Measurements from ENCODE around the gene PEBP1. TPM values are rescaled to one million over a fixed set of nuclear protein-coding genes. Genes with fewer than 3 reads are reported as not detected.

PEBP1 gene
- total RNA-seq (134 TPM), polyA plus RNA-seq (257 TPM)

GRCh38 chr12:118135788-118136558 is at the start of gene PEBP1:
TSS of gene PEBP1 (plus strand) at chr12:118136124. CDS start at chr12:118136210, 86 bp downstream.
- H3K27ac ChIP-seq (ENCODE audit: low read depth), result peak within 1 kb of the TSS; percentile 77
- peak; percentile 68 for DNase-seq (ENCODE audit: extremely low spot score)
- WGBS, result under 1% methylated on average over 70 of the region's 70 CpGs
- H3K36me3 ChIP-seq (ENCODE audit: insufficient read depth), result no peaks in the 10 kb centered on the region
- H3K4me1 ChIP-seq (ENCODE audit: insufficient read depth), result peaks cover 4% of the 10 kb centered on the region
- H3K4me3 ChIP-seq (ENCODE audit: low read depth, low read length), result peak within 1 kb of the TSS; percentile 88

GRCh38 chr12:118089782-118090181 is 46.1 kb upstream of the PEBP1 start:
- DNase-seq (ENCODE audit: extremely low spot score), result no peak
- Histone ChIP-seq H3K4me1 (ENCODE audit: insufficient read depth) (no peaks in the 10 kb centered on the region), H3K36me3 (ENCODE audit: insufficient read depth) (peaks cover 1% of the 10 kb centered on the region), H3K27ac (ENCODE audit: low read depth) (no peak overlapping the region), H3K4me3 (ENCODE audit: low read depth, low read length) (no peak overlapping the region)
- 87% methylated on average over 9 of the region's 9 CpGs for WGBS

GRCh38 chr12:118094039-118094438 is 41.9 kb upstream of the PEBP1 start:
- peaks cover 1% of the 10 kb centered on the region for H3K36me3 ChIP-seq (ENCODE audit: insufficient read depth)
- no peaks in the 10 kb centered on the region for H3K4me1 ChIP-seq (ENCODE audit: insufficient read depth)
- 88% methylated on average over 3 of the region's 3 CpGs for WGBS
- no peak overlapping the region for H3K27ac ChIP-seq (ENCODE audit: low read depth)
- no peak overlapping the region for H3K4me3 ChIP-seq (ENCODE audit: low read depth, low read length)
- DNase-seq (ENCODE audit: extremely low spot score), result no peak

- Histone ChIP-seq H3K27ac (ENCODE audit: low read depth) (no peak overlapping the region), H3K36me3 (ENCODE audit: insufficient read depth) (no peaks in the 10 kb centered on the region), H3K4me3 (ENCODE audit: low read depth, low read length) (no peak overlapping the region), H3K4me1 (ENCODE audit: insufficient read depth) (no peaks in the 10 kb centered on the region)
- no peak for DNase-seq (ENCODE audit: extremely low spot score)
- 87% methylated on average over 3 of the region's 3 CpGs for WGBS
Observed at GRCh38 chr12:118098401-118098800, 37.5 kb upstream of the PEBP1 start.

- no peak overlapping the region for H3K27ac ChIP-seq (ENCODE audit: low read depth)
- no peaks in the 10 kb centered on the region for H3K4me1 ChIP-seq (ENCODE audit: insufficient read depth)
- 80% methylated on average over 12 of the region's 12 CpGs for WGBS
- no peak overlapping the region for H3K4me3 ChIP-seq (ENCODE audit: low read depth, low read length)
- no peaks in the 10 kb centered on the region for H3K36me3 ChIP-seq (ENCODE audit: insufficient read depth)
- no peak for DNase-seq (ENCODE audit: extremely low spot score)
Observed at GRCh38 chr12:118098911-118099671, 36.8 kb upstream of the PEBP1 start.

GRCh38 chr12:118101051-118101450 is 34.9 kb upstream of the PEBP1 start:
- Histone ChIP-seq H3K36me3 (ENCODE audit: insufficient read depth) (no peaks in the 10 kb centered on the region), H3K4me1 (ENCODE audit: insufficient read depth) (no peaks in the 10 kb centered on the region), H3K4me3 (ENCODE audit: low read depth, low read length) (no peak overlapping the region), H3K27ac (ENCODE audit: low read depth) (no peak overlapping the region)
- WGBS, result 91% methylated on average over 3 of the region's 3 CpGs
- DNase-seq (ENCODE audit: extremely low spot score), result no peak

GRCh38 chr12:118102070-118102469 is 33.9 kb upstream of the PEBP1 start:
- no peaks in the 10 kb centered on the region for H3K36me3 ChIP-seq (ENCODE audit: insufficient read depth)
- 89% methylated on average over 6 of the region's 6 CpGs for WGBS

GRCh38 chr12:118102609-118103008 is 33.3 kb upstream of the PEBP1 start:
- Histone ChIP-seq H3K27ac (ENCODE audit: low read depth) (no peak overlapping the region), H3K36me3 (ENCODE audit: insufficient read depth) (no peaks in the 10 kb centered on the region), H3K4me3 (ENCODE audit: low read depth, low read length) (peak overlapping the region; percentile 62), H3K4me1 (ENCODE audit: insufficient read depth) (no peaks in the 10 kb centered on the region)
- no peak for DNase-seq (ENCODE audit: extremely low spot score)
- 55% methylated on average over 5 of the region's 5 CpGs for WGBS

More at GRCh38 chr12:118102070-118102469, 33.9 kb upstream of the PEBP1 start:
- no peak overlapping the region for H3K27ac ChIP-seq (ENCODE audit: low read depth)
- no peaks in the 10 kb centered on the region for H3K4me1 ChIP-seq (ENCODE audit: insufficient read depth)
- no peak for DNase-seq (ENCODE audit: extremely low spot score)
- no peak overlapping the region for H3K4me3 ChIP-seq (ENCODE audit: low read depth, low read length)

- peak overlapping the region; percentile 62 for H3K4me3 ChIP-seq (ENCODE audit: low read depth, low read length)
- WGBS, result under 1% methylated on average over 32 of the region's 32 CpGs
Observed at GRCh38 chr12:118103201-118103600, 32.7 kb upstream of the PEBP1 start.

GRCh38 chr12:118103601-118104382 is 32.1 kb upstream of the PEBP1 start, which contains the start of gene VSIG10:
TSS of gene VSIG10 (minus strand) at chr12:118104011. CDS start at chr12:118103671, 340 bp downstream.
- Histone ChIP-seq H3K36me3 (ENCODE audit: insufficient read depth) (no peaks in the 10 kb centered on the region), H3K4me3 (ENCODE audit: low read depth, low read length) (peak within 1 kb of the TSS; percentile 62), H3K4me1 (ENCODE audit: insufficient read depth) (no peaks in the 10 kb centered on the region), H3K27ac (ENCODE audit: low read depth) (peak within 1 kb of the TSS; percentile 58)
- WGBS, result under 1% methylated on average over 75 of the region's 75 CpGs
- DNase-seq (ENCODE audit: extremely low spot score), result no peak

More at GRCh38 chr12:118103201-118103600, 32.7 kb upstream of the PEBP1 start:
- Histone ChIP-seq H3K36me3 (ENCODE audit: insufficient read depth) (no peaks in the 10 kb centered on the region), H3K27ac (ENCODE audit: low read depth) (peak overlapping the region; percentile 58), H3K4me1 (ENCODE audit: insufficient read depth) (no peaks in the 10 kb centered on the region)
- no peak for DNase-seq (ENCODE audit: extremely low spot score)

GRCh38 chr12:118107011-118107410 is 28.9 kb upstream of the PEBP1 start:
- Histone ChIP-seq H3K4me3 (ENCODE audit: low read depth, low read length) (no peak overlapping the region), H3K36me3 (ENCODE audit: insufficient read depth) (no peaks in the 10 kb centered on the region), H3K4me1 (ENCODE audit: insufficient read depth) (no peaks in the 10 kb centered on the region), H3K27ac (ENCODE audit: low read depth) (no peak overlapping the region)
- no peak for DNase-seq (ENCODE audit: extremely low spot score)
- 80% methylated on average over 4 of the region's 4 CpGs for WGBS

- DNase-seq (ENCODE audit: extremely low spot score), result no peak
- Histone ChIP-seq H3K4me1 (ENCODE audit: insufficient read depth) (no peaks in the 10 kb centered on the region), H3K4me3 (ENCODE audit: low read depth, low read length) (no peak overlapping the region), H3K27ac (ENCODE audit: low read depth) (no peak overlapping the region), H3K36me3 (ENCODE audit: insufficient read depth) (no peaks in the 10 kb centered on the region)
- WGBS, result 97% methylated on average over 8 of the region's 8 CpGs
Observed at GRCh38 chr12:118107694-118108093, 28.2 kb upstream of the PEBP1 start.

- no peak for DNase-seq (ENCODE audit: extremely low spot score)
- Histone ChIP-seq H3K4me3 (ENCODE audit: low read depth, low read length) (no peak overlapping the region), H3K36me3 (ENCODE audit: insufficient read depth) (no peaks in the 10 kb centered on the region), H3K27ac (ENCODE audit: low read depth) (no peak overlapping the region), H3K4me1 (ENCODE audit: insufficient read depth) (no peaks in the 10 kb centered on the region)
- 85% methylated on average over 1 of the region's 1 CpG for WGBS
Observed at GRCh38 chr12:118109088-118109487, 26.8 kb upstream of the PEBP1 start.

Measured in urinary bladder (tissue), 4 donors.